HG02642 (cell line): Measurements from ENCODE around the gene YKT6.

Experiments used
- ATAC-seq: cut with Tn5 transposase; IDR thresholded peaks from one replicate; pipeline ENCODE4 v1.9.1; 2021; ENCODE audit warnings: mild to moderate bottlenecking; ENCODE audit not compliant: unreplicated experiment, poor library complexity

YKT6 gene

DNA sequence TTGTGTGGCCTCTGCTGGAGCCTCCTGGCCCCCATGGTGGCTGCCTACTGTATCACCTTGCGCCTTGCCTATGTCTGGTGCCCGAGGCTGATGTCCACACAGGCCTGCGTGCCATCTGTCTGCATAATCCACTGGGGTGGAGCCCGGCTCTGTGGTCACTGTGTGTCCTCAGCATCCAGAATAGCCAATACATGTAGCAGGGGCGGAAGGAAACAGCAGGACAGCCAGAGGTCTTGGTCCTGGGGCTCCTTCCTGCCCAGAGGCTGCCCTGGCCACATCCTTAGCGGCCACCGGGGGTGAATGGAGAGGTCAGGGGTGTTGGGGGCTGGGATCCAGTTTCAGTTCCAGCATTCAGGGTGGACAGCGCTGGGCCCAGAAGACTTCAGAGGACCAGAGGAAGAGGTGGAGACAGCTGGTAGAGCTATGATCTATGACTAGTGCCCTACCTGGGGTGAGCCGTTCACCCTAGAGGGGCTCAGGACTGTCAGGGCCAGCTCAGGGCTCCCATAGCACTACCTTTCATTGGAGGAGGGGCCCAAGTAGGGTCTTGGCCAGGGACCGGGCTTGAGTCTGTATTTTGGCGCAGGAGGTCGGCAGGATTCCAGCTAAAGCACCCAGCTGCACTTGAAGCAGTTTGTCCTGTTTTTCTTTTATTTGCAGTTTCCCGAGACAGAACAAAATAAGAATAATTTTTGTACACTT, 15.9 kb downstream of the YKT6 start:
- no peak for ATAC-seq

DNA sequence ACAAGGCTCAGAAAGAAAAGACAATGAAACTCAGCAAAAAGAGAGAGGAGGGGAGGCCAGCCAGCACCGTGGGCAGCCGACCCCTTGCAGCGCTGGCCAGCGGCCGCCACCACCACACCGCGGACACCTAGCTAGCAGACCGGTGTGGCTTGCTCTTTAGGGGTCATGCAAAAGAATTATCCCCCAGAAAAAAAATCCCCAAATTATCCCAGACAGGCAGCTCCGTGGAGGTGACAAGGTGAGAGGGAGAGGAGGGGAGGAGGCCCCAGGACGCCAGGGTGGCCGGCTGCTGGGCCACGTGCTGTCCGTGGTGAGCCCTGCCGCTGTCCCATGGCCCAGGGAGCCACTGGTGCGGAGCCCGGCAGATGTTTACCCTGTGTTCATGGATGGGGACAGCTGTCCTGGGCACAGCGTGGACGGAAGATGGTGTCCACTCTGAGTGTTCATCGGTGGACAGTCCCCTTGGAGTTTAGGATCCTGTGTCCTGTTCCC, 16.5 kb downstream of the YKT6 start:
- no peak for ATAC-seq

- ATAC-seq = no peak
Observed at GRCh38 chr7:44217852-44218402, 17.1 kb downstream of the YKT6 start.

GRCh38 chr7:44218418-44219201, 17.8 kb downstream of the YKT6 start:
- no peak for ATAC-seq

- no peak for ATAC-seq
Observed at GRCh38 chr7:44219371-44220045, 18.7 kb downstream of the YKT6 start.

GRCh38 chr7:44220046-44220357, 19.2 kb downstream of the YKT6 start:
- no peak for ATAC-seq

- no peak for ATAC-seq
Observed at GRCh38 chr7:44220358-44221112, 19.8 kb downstream of the YKT6 start.

DNA sequence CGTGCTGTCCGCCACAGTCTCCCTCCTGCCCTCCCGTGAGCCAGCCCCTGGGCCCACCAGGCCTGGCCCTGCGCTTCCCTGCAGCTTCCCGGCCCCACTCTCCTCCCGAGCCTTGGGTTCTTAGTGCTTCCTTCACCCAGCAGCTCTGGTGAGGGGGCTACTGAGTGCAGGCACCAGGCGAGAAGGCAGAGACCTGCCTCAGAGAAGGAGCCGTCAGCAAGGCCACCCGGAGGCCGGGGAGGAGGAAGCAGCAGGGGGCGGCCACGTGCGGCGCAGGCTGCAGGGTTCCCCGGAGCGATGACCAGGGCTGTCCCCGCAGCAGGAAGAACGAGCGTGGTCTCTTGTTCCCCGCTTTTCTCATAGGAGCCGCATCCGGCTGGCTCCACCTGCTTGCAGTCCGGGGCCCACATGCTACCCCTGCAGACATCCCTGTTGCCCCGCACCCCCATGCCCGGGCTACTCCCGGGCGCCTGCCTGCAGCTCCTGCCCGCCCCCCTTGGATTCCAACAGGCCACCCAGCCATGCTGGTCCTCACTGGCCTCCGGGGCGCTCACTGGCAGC, 20.5 kb downstream of the YKT6 start:
- no peak for ATAC-seq

DNA sequence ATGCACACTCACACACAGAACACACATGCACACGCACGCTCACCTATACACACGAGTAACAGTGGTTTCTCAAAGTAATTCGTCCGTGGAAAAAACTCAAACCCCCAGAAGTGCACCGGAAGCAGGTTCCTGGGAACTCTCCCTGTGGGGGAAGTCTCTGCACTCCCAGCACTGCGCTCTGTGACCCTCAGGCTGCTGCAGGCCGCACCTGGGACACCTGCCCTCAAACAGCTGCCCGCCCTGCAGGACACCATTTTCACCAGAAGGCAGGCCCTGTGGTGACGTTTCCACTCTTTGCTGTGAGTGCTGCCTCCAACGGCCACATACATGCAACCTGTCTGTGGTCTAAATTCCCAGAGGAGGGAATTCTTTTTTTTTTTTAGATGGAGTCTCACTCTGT, 21.3 kb downstream of the YKT6 start:
- ATAC-seq = no peak

- ATAC-seq = no peak
Observed at GRCh38 chr7:44222776-44223261, 22.0 kb downstream of the YKT6 start.

- no peak for ATAC-seq
Observed at GRCh38 chr7:44223362-44224079, 22.7 kb downstream of the YKT6 start.

DNA sequence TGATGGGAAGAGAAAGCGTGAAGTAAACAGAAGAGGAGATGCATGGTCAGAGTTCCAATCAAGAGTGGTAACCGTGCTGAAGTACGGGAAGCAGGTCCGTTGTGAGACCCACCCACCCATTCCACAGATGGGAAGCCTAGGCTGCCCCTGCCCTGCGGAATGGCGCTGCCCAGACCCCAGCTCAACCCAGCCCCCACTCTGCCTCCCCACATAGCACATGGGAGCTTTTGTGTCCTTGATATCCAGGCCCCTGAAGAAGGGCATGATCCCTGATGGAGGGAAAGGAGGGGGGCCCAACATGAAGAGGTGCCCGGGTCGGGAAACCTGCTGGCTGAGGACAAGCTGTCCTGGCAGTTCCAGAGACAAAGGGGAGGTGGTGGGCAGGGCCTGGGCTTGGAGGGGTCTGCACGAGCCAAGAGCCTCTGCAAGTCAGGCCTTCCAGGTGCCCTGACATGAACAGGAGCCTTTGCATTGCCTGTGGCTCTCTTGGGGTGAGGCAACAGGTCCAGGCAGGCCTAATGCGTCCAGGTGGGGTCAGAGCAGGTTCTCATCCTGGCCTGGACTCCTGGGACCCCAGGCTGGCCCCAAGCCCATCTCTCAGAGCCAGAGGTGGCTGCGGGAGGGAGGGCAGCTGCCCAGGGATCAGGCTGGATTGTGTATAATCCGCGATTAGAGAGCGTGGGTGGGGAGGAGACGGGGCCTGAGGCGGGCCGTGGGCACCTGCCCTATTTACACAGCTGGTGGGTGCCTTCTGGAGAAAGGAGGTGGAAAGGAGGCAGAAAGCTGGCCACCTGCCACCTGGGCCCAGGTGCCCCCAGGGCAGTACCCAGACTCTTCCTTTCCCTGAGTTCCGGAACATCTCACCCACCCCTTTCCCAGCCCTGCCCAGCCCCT, 23.5 kb downstream of the YKT6 start:
- ATAC-seq = no peak

GRCh38 chr7:44224974-44225565, 24.3 kb downstream of the YKT6 start:
- ATAC-seq = no peak

GRCh38 chr7:44225566-44226395, 25.0 kb downstream of the YKT6 start:
- no peak for ATAC-seq

DNA sequence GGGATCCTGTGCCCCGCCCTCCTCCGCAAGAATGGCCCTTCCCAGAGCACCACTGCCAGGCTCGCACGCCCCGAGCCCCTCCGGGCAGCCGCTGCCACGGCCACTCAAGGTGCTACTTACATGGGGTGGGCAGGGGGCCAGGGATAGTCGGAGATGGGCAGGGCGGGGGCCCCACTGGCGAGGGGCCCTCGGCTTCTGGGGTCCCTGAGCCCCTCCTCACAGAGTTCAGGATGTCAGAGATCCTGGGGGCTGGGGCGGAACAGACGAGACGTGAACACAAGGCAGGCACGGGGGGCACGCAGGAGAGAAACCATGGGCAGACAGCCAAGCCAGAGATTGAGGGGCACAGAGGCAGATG, 25.6 kb downstream of the YKT6 start:
- ATAC-seq = no peak

- no peak for ATAC-seq
Observed at GRCh38 chr7:44227911-44228310, 27.1 kb downstream of the YKT6 start.
